Ureter (tissue), 1 donor: ENCODE results near the gene SORCS2. TPM values are rescaled to one million over a fixed set of nuclear protein-coding genes. Genes with fewer than 3 reads are reported as not detected.
A peak's percentile ranks its signal among the peaks of the same experiment; 100 is the strongest.

Experiments used
- DNase-seq: peaks from one replicate; pipeline ENCODE4 v3.0.0-alpha.2; 2020; ENCODE audit warnings: low spot score
- total RNA-seq: library from RNA; stranded (reverse); gene quantifications from one replicate; pipeline ENCODE4 v1.2.4, GENCODE V29; 2023
- donor health status: DM: yes; HTN: yes; CAD: no.

The SORCS2 gene
- total RNA-seq, 1 donor from 2014 or later = 2.8 TPM

- DNase-seq = no peak
Observed at GRCh38 chr4:7704625-7705024, 512.3 kb downstream of the SORCS2 start.

- no peak for DNase-seq
Observed at GRCh38 chr4:7705062-7705461, 512.7 kb downstream of the SORCS2 start.

DNA sequence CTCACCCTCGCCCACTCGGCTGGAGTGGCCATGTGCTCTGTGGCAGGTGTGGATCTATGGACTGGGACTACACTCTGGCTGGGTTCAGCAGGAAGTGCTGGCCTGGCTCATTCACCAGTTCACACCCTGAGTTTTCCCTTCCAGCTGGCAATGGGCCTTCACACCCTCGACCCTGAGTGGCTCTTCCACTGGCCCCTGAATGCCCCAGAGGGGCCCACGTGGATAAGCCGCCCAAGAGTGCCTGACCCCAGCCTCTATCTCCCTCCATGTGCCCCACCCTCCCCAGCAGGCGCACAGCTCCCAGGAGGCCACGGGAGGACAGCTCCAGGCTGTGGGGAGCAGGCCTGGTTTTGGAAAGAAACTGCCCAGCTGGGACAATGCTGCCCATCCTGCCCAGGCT, 513.3 kb downstream of the SORCS2 start:
- no peak for DNase-seq

- no peak for DNase-seq
Observed at GRCh38 chr4:7708238-7708637, 515.9 kb downstream of the SORCS2 start.

GRCh38 chr4:7708981-7709380, 516.6 kb downstream of the SORCS2 start:
- DNase-seq = no peak

- DNase-seq = no peak
Observed at GRCh38 chr4:7709431-7709830, 517.1 kb downstream of the SORCS2 start.

DNA sequence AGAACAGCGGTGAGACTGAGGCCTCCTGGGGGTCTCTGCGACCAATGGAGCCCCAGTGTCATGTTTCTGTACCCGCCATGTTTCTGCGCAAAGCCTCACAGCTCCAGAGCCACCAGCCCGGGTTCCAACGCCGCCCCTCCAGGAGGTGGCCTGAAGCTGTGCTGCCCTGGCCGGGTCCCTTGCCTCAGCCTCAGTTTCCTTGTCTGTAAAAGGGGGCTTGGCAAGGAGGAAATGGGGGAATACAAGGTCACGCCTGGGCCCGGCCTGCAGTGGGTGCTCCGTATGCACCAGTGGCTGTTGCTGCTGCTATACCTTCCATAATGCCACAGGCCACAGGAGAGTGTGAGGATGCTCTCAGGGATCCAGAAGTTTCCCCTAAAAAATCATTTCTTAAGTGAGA, 517.8 kb downstream of the SORCS2 start:
- no peak for DNase-seq

DNA sequence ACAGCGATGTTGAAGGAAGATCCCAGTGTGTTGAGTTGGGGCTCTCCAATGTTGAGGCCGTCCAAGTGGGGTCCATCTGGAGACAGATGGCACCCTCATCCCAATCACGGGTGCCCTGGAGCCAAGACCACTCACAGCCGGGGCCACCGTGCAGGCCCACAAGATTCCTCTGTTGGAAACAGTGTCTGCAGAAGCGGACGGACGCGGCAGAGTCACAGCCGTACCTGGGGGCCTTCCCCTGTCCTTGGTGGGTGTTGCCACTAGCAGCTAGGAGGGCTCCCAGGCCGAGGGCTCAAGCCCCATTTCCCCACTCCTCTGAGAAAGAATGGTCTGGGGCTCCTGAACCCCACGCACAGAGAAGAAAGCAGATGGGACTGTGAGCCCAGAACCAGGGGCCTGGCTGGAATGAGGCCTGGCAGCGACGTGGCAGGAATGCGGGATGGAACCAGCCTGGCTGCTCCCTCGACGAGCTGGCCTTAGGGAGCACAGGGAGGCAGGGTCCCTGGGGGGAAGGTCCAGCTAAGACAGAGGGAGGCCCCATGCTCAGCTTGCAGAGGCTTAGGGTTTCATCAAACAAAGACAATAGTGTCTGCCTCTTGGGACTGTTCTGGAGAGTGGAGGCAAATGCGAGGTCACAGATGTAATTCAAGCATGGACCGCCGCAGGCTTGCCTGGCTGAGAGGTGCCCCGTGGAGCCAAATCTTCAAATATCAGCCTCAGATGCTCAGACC, 518.4 kb downstream of the SORCS2 start:
- no peak for DNase-seq

GRCh38 chr4:7711307-7711963, 519.1 kb downstream of the SORCS2 start:
- no peak for DNase-seq

- no peak for DNase-seq
Observed at GRCh38 chr4:7712021-7712671, 519.8 kb downstream of the SORCS2 start.

DNA sequence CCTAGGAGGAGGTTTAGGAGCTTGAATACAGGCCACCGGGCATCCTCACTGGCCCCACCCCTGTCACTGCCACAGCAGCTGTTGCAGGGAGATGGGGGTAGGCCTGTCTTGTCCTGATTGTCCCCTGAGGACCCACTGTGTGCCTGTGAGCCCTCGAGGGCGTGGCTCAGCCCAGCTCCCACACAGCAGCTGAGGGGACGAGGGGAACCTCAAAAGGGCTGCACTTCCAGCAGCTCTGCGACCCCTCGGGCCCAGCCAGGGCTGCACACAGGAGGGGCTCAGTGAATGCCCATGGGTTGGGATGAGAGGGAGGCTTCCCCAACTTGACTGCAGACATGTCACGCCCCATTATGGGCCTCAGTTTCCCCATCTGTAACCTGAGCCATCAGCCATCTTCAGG, 521.4 kb downstream of the SORCS2 start:
- no peak for DNase-seq

DNA sequence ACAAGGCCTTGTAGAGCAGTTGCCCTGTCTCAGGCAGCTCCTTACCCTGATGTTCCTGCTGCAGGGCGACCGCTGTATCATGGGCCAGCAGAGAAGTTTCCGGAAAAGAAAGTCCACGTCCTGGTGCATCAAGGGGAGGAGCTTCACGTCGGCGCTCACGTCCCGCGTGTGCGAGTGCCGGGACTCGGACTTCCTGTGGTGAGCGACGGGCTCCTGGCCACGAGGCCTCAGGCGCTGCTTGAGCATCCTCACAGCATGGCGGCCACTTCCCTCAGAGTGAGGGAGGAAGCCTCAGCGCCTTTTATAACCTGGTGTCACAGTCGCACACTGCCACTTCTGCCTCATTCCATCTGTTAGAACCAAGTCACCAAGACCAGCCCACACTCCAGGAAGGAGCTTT, 521.8 kb downstream of the SORCS2 start:
- no peak for DNase-seq

DNA sequence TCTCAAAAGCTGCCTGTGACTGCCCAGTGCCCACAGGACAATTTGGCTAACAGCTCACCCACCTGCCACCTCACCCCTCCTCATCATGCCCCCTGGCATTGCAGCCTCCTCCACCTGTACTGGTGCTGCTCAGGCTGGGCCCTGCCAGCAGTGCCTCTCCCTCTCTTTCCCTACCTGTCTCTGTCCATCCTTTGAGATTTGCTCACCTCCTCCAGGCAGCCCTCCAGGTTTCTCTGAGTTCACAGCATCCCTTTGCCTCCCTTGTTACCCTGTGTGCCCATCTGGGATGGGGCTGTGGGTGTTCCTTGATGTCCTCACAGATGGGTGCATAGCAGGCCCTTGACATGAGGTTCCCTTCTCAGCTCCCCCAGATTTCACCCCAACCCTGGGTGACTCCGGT, 522.4 kb downstream of the SORCS2 start:
- DNase-seq = no peak

GRCh38 chr4:7715271-7716009, 523.1 kb downstream of the SORCS2 start:
- no peak for DNase-seq

- no peak for DNase-seq
Observed at GRCh38 chr4:7716010-7716721, 523.8 kb downstream of the SORCS2 start.

- DNase-seq = no peak
Observed at GRCh38 chr4:7717161-7717560, 524.8 kb downstream of the SORCS2 start.

DNA sequence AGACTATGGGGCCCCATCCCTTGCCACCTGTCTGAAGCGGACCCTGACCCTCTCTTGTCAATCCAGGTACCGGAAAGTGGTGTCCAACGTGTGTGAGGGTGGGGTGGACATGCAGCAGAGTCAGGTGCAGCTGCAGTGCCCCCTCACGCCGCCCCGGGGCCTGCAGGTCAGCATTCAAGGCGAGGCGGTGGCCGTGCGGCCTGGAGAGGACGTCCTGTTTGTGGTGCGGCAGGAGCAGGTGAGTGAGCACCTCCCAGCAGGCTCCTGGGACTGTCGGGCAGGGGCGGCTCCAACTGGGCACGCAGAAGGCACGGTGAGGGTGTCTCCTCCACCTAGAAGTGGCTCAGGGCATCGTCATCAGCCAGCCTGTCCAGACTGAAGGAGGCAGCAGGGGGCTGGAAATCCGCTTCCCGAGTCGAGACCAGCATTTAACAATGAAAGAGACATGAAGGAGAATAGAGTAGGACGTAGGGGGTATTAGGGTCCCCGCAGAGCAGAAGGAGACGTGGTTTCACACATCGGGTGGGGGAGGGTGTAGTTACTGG, 525.7 kb downstream of the SORCS2 start:
- no peak for DNase-seq

DNA sequence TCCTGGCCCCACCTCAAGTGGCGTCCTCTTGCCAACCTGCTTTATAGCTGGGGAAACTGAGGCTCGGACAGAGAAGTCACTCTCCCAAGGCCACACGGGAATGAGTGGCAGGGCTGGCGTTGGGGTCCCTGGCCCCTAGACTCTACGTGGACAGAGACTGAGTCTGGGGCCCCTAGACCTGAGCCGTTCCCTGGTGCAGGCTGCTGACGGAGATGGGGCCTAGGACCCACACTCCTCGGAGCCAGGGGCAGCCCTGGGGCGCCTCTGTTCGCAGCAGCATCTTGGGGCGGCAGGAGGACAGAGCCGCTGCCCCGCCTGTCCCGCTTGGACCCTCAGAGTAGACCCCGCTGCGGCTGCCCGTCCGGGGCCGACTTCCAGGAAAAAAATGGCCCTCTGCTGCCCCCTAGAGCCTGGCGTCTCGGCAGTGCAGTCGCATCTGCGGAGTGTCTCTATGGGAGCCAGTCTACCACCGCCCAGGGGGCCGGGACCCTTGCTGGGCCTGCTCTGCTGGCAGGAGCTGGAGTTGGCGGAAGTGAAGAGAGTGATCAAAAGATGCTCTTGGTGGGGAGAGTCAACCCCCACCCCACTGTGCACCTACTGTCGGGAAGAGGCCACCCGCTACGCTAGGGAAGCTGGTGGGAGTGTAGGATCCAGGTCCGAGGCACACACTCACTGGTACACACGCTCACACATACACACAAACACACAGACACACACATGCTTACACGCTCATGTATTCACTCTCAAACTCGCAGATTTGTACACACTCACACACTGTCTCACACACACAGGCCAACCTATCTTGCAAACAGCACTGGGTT, 527.2 kb downstream of the SORCS2 start:
- DNase-seq = peak; percentile 61

- DNase-seq = no peak
Observed at GRCh38 chr4:7721984-7722551, 529.7 kb downstream of the SORCS2 start.

DNA sequence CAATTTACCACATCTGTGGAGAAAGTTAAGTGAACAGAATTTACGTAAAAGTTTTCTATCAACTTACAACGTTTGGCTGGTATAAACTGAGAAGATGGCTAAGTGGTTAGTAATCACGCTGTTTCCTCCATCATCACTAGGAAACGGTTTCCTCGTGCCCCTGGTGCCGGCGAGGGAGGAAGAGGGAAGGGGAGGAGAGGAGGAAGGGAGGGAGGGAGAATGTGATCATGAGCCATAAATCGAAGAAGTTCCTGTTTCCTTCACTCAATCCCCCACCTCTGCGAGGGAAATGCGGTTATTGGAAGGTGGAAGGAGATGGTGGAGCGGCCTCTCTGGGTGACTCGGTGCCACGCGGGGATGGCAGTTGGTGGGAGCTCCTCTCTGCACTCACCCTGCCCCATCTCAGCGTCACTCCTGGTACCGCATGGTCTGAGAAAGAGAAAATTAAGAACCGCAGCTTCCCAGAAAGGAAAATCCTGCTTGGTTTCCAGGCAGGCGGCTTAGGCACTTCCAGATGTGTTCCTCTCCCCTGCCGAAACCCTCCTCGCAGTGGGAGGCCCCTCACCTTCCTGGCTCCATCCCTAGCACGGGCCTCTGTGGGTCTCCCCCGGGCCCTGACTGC, 530.5 kb downstream of the SORCS2 start:
- no peak for DNase-seq
